Activated naive CD8-positive, alpha-beta T cell treated with anti-CD3 and anti-CD28 coated beads, Interleukin-2, amount 10 ng/mL, durations not matched to agents 7 days and 5 days (primary cell): Measurements from ENCODE around the gene TMEM253. TPM values are rescaled to one million over a fixed set of nuclear protein-coding genes. Genes with fewer than 3 reads are reported as not detected.

Source experiments
- ATAC-seq: fragments of 150-1000 bp; cut with Tn5 transposase; one replicate; pipeline ENCODE4 v1.10.0; 2021; ENCODE audit warnings: low read depth, moderate library complexity
- POLR2A ChIA-PET: fragments of 350-600 bp; sonication (Branson Sonifier 250); formaldehyde crosslinking; loops from one replicate; lab custom pipeline; 2021; ENCODE audit warnings: antibody characterized with exemption; lab: Charles Lee
- DNase-seq: peaks from one replicate; pipeline ENCODE4 v3.0.0; 2021
- H3K27ac Mint-ChIP-seq: one replicate; pipeline ENCODE4 v1.8.0; 2022; ENCODE audit warnings: mild to moderate bottlenecking, mixed read lengths
- H3K27me3 Mint-ChIP-seq: one replicate; pipeline ENCODE4 v1.8.0; 2022; ENCODE audit warnings: mild to moderate bottlenecking, moderate library complexity, mixed read lengths
- H3K36me3 Mint-ChIP-seq: one replicate; pipeline ENCODE4 v1.8.0; 2021; ENCODE audit warnings: mild to moderate bottlenecking, mixed read lengths
- H3K4me1 Mint-ChIP-seq: one replicate; pipeline ENCODE4 v1.8.0; 2021; ENCODE audit warnings: mixed read lengths
- H3K4me3 Mint-ChIP-seq: one replicate; pipeline ENCODE4 v1.8.0; 2022; ENCODE audit warnings: mild to moderate bottlenecking, moderate library complexity, mixed read lengths
- H3K9me3 Mint-ChIP-seq: one replicate; pipeline ENCODE4 v1.8.0; 2021; ENCODE audit warnings: mixed read lengths
- total RNA-seq, 2 experiments: library from RNA; stranded (reverse); gene quantifications; one replicate each; pipeline ENCODE4 v1.2.3, GENCODE V29; 2021

The TMEM253 gene
- total RNA-seq, 2 experiments from 2014 or later: not detected

DNA sequence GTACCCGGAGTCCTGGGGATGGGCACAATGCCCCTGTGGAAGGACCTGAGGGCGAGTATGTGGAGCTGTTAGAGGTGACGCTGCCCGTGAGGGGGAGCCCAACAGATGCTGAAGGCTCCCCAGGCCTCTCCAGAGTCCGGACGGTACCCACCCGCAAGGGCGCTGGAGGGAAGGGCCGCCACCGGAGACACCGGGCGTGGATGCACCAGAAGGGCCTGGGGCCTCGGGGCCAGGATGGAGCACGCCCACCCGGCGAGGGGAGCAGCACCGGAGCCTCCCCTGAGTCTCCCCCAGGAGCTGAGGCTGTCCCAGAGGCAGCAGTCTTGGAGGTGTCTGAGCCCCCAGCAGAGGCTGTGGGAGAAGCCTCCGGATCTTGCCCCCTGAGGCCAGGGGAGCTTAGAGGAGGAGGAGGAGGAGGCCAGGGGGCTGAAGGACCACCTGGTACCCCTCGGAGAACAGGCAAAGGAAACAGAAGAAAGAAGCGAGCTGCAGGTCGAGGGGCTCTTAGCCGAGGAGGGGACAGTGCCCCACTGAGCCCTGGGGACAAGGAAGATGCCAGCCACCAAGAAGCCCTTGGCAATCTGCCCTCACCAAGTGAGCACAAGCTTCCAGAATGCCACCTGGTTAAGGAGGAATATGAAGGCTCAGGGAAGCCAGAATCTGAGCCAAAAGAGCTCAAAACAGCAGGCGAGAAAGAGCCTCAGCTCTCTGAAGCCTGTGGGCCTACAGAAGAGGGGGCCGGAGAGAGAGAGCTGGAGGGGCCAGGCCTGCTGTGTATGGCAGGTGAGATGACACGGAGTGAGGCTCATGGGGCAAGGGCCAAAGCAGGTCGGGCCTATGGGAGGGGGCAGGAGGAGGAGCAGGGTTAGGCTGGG lies 26.2 kb upstream of the TMEM253 start:
- H3K4me3 Mint-ChIP-seq: no peak overlapping the region
- ATAC-seq: no peak
- H3K4me1 Mint-ChIP-seq: peaks cover 21% of the 10 kb centered on the region
- H3K27me3 Mint-ChIP-seq: peaks cover 37% of the 10 kb centered on the region
- no peak for DNase-seq
- H3K36me3 Mint-ChIP-seq: no peaks in the 10 kb centered on the region
- POLR2A ChIA-PET: no interaction called here
- H3K27ac Mint-ChIP-seq: no peak overlapping the region
- H3K9me3 Mint-ChIP-seq: no peaks in the 10 kb centered on the region

DNA sequence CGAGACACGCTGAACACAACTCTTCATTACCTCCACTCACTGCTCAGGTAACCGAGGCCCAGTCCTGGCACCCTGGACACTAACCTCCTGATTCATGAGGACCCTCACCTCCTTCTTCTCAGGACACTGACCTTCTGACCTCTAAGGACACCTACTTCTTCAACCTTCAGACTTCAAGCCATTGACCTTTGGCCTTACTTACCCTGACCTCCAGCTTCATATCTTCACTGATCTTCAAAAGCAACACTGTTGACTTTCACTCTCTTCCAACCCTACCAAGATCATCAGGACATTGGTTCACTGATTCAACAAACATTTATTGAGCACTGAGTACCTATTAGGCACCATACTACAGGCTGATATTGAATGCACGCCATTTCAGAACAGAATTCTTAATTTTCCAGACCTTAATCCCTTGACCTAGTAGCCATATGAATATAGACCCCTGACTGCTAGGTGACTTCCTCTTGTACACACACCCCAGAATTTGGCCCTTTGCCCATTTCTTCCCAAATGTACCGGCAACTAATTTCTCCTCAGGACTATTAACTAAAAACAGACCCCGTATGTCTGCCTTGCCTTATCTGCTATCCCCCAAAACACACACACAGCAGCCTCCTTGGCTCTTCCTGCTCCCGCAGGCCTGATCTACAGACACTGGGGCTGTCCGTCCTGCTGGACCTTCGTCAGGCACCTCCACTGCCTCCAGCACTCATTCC lies 25.0 kb upstream of the TMEM253 start:
- ATAC-seq (no peak), DNase-seq (no peak)
- H3K9me3 Mint-ChIP-seq: no peaks in the 10 kb centered on the region
- peaks cover 14% of the 10 kb centered on the region for H3K4me1 Mint-ChIP-seq
- POLR2A ChIA-PET: no interaction called here
- H3K27ac Mint-ChIP-seq: no peak overlapping the region
- no peak overlapping the region for H3K4me3 Mint-ChIP-seq
- peaks cover 27% of the 10 kb centered on the region for H3K27me3 Mint-ChIP-seq
- H3K36me3 Mint-ChIP-seq: no peaks in the 10 kb centered on the region

DNA sequence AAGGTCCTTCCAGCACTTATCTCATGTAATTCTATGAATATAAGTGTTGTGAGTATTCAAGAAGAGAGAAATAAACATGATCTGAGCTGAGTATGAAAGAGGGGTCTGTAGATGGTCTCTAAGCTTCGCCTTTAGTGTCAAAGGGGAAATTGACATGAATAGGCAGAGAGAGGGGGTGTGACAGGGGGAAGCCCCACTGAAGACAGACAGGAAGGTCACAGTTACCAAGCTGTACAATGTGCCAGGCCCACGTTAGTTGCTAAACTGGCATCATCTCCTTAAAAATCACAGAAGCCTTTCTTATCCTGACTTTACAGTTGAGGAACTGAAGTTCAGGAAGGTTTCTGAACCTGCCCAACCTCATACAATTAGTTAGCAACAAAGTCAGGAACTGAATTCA lies 23.2 kb upstream of the TMEM253 start:
- Mint-ChIP-seq H3K4me1 (peaks cover 2% of the 10 kb centered on the region), H3K4me3 (no peak overlapping the region), H3K9me3 (no peaks in the 10 kb centered on the region), H3K27me3 (peaks cover 9% of the 10 kb centered on the region), H3K27ac (no peak overlapping the region), H3K36me3 (no peaks in the 10 kb centered on the region)
- DNase-seq (no peak), ATAC-seq (no peak)
- POLR2A ChIA-PET: no interaction called here

DNA sequence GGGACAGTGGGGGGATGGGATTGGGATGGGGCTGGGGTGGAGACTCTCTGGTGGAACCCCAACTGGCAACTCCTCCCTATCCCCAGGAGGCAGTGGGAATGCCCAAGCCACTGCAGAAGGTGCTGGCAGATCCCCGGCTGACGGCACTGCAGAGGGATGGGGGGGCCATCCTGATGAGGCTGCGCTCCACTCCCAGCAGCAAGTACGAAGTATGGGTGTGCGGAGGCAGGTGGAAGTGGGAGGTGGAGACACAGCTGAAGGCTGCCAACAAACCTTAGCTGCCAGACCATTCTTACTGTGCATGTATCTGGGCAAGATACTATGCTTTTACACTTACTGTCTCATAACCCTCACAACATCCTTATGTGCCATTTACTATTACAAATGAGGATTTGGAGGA lies 22.6 kb upstream of the TMEM253 start:
- no peak for ATAC-seq
- H3K27ac Mint-ChIP-seq: no peak overlapping the region
- H3K27me3 Mint-ChIP-seq: peaks cover 5% of the 10 kb centered on the region
- no peaks in the 10 kb centered on the region for H3K9me3 Mint-ChIP-seq
- H3K4me1 Mint-ChIP-seq: peaks cover 2% of the 10 kb centered on the region
- POLR2A ChIA-PET: no interaction called here
- H3K4me3 Mint-ChIP-seq: no peak overlapping the region
- H3K36me3 Mint-ChIP-seq: no peaks in the 10 kb centered on the region
- no peak for DNase-seq

DNA sequence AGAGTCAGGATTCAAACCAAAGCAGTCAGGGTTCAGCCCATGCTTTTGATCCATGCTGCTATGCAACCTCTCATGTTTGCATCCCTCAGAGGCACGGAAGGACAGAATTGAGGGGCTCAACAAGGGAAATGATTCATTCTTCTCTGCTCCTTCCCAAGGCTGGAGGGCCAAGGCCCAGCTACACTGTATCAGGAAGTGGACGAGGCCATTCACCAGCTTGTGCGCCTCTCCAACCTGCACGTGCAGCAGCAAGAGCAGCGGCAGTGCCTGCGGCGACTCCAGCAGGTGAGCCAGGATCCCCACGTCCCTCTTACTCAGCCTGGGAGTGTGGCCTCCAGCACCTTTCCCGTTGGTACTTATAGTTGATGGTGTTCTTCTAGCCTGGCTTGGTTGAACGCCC lies 22.1 kb upstream of the TMEM253 start:
- H3K36me3 Mint-ChIP-seq: no peaks in the 10 kb centered on the region

DNA sequence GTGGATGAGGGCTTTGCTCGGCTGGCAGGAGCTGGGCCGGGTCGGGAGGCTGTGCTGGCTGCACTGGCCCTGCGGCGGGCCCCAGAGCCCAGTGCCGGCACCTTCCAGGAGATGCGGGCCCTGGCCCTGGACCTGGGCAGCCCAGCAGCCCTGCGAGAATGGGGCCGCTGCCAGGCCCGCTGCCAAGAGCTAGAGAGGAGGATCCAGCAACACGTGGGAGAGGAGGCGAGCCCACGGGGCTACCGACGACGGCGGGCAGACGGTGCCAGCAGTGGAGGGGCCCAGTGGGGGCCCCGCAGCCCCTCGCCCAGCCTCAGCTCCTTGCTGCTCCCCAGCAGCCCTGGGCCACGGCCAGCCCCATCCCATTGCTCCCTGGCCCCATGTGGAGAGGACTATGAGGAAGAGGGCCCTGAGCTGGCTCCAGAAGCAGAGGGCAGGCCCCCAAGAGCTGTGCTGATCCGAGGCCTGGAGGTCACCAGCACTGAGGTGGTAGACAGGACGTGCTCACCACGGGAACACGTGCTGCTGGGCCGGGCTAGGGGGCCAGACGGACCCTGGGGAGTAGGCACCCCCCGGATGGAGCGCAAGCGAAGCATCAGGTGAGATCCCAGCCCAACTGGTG lies 19.2 kb upstream of the TMEM253 start:
- Mint-ChIP-seq H3K4me3 (no peak overlapping the region), H3K4me1 (peaks cover 5% of the 10 kb centered on the region), H3K36me3 (no peaks in the 10 kb centered on the region), H3K9me3 (no peaks in the 10 kb centered on the region), H3K27me3 (peaks cover 4% of the 10 kb centered on the region), H3K27ac (no peak overlapping the region)
- no peak for DNase-seq
- no peak for ATAC-seq
- POLR2A ChIA-PET: no interaction called here

More for the DNA sequence above, 22.1 kb upstream of the TMEM253 start:
- Mint-ChIP-seq H3K4me3 (no peak overlapping the region), H3K4me1 (peaks cover 2% of the 10 kb centered on the region), H3K27ac (no peak overlapping the region), H3K9me3 (no peaks in the 10 kb centered on the region), H3K27me3 (peaks cover 4% of the 10 kb centered on the region)
- POLR2A ChIA-PET: no interaction called here
- no peak for ATAC-seq
- DNase-seq: no peak

DNA sequence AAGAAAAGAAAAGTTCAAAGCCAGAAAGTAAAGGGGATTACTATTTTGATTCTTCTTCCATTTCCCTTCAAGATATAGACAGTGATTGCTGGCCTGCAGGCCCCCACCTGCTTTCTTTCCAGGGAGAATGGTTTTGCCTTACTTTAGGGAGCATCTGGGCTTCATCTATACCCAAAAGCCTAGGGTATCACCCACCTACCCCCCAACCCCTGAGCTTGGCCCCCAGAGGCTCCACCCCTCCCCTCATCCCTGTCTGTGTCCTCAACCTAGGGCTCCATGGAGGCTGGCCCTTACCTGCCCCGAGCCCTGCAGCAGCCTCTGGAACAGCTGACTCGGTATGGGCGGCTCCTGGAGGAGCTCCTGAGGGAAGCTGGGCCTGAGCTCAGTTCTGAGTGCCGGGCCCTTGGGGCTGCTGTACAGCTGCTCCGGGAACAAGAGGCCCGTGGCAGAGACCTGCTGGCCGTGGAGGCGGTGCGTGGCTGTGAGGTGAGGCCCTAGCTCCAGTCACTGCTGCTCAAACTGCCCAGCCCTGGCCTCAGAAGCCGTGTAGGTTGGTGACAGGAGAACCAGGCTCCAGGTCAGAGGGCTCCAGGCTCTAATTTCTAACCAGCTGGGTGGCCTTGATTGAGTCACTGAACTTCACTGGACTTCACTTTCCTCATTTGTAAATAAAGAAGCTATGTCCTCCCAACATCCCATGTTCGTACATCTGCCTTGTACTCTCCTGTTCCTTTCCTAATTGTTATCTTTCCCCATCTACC lies 17.1 kb upstream of the TMEM253 start:
- Mint-ChIP-seq H3K36me3 (no peaks in the 10 kb centered on the region), H3K4me3 (no peak overlapping the region), H3K9me3 (no peaks in the 10 kb centered on the region), H3K27ac (no peak overlapping the region), H3K4me1 (peaks cover 17% of the 10 kb centered on the region), H3K27me3 (peaks cover 2% of the 10 kb centered on the region)
- DNase-seq (no peak), ATAC-seq (no peak)
- POLR2A ChIA-PET: no interaction called here

DNA sequence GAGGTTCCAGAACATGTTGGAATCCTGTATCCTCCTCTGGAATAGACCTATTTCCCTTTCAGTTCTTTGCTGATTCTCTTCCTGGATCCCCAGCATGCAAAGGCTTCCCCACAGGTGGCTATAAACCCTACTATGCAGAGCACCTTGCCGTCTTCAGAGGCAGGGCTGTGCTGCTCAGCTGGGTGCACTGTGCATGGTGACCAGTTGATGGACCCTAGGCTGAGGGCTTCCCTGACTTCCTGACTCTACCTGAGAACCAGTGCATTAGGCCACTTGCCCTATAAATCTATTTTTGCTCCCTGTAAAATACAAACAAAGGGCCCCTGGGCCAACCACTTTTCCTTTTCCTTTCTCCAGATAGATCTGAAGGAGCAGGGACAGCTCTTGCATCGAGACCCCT lies 16.5 kb upstream of the TMEM253 start:
- Mint-ChIP-seq H3K4me3 (no peak overlapping the region), H3K36me3 (no peaks in the 10 kb centered on the region), H3K9me3 (no peaks in the 10 kb centered on the region), H3K27me3 (peaks cover 2% of the 10 kb centered on the region), H3K27ac (no peak overlapping the region), H3K4me1 (peaks cover 20% of the 10 kb centered on the region)
- DNase-seq (no peak), ATAC-seq (no peak)
- POLR2A ChIA-PET: no interaction called here

DNA sequence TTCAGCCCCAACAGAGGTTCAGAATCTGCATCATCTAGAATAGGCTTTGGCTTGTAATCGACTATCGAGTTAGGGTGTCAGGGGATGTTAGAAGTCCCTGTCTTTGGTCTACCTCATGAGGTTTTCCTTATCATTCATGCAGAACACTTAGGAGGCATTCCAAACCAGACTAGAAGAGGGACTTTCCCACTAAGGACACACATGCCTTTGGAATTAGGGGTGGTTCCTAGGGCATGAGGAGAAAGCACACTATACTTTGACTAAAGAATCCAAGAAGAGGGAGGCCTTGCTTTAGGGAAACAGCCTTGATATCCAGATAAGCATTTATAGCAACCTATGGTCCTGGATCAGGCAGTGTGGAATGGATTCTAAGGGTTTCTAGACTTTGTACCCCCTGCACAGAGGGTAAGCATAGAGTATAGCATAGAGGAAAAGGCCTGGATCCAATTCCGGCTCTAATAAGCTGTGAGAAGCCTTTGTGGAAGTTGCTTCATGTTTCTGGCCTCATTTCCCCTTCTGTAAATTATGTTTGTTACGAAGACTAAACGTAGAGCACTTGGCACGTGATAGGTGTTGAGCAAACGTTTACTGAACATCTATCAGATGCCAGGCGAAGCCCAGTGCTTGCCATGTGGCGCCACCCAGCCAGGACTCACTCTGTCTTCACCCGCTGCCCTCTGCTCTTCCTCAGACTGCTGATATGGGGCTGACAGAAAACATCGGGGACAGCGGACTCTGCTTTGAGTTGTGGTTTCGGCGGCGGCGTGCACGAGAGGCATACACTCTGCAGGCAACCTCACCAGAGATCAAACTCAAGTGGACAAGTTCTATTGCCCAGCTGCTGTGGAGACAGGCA lies 15.6 kb upstream of the TMEM253 start:
- H3K27ac Mint-ChIP-seq: no peak overlapping the region
- peaks cover 20% of the 10 kb centered on the region for H3K4me1 Mint-ChIP-seq
- no peak overlapping the region for H3K4me3 Mint-ChIP-seq
- DNase-seq: no peak
- ATAC-seq: no peak
- H3K36me3 Mint-ChIP-seq: no peaks in the 10 kb centered on the region
- peaks cover 2% of the 10 kb centered on the region for H3K27me3 Mint-ChIP-seq
- no peaks in the 10 kb centered on the region for H3K9me3 Mint-ChIP-seq
- POLR2A ChIA-PET: no interaction called here

DNA sequence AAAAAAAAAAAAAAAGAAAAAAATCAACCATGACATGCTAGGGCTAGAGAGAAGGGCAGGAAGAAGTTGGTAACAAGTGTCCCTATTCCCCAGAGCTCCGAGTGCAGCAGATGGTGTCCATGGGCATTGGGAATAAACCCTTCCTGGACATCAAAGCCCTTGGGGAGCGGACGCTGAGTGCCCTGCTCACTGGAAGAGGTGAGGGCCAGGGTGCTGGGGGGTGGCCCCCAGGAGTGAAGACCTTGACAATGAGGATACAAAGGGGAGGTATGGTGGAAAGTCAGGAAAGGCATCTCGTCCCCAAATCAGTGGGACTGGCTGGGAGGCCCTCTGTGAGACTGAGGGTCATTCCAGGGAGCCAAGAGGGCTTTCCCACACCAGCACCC lies 14.0 kb upstream of the TMEM253 start:
- H3K27ac Mint-ChIP-seq: no peak overlapping the region
- H3K36me3 Mint-ChIP-seq: no peaks in the 10 kb centered on the region
- no peak overlapping the region for H3K4me3 Mint-ChIP-seq
- H3K4me1 Mint-ChIP-seq: peaks cover 20% of the 10 kb centered on the region
- peaks cover 2% of the 10 kb centered on the region for H3K27me3 Mint-ChIP-seq
- DNase-seq: no peak
- H3K9me3 Mint-ChIP-seq: no peaks in the 10 kb centered on the region
- POLR2A ChIA-PET: interaction anchor here (1.9 to 2.6 kb wide), 2 partner anchors 16 to 17 kb away, joined by 16 to 18 read pairs; partner anchors contain the start of gene ARHGEF40
- no peak for ATAC-seq

DNA sequence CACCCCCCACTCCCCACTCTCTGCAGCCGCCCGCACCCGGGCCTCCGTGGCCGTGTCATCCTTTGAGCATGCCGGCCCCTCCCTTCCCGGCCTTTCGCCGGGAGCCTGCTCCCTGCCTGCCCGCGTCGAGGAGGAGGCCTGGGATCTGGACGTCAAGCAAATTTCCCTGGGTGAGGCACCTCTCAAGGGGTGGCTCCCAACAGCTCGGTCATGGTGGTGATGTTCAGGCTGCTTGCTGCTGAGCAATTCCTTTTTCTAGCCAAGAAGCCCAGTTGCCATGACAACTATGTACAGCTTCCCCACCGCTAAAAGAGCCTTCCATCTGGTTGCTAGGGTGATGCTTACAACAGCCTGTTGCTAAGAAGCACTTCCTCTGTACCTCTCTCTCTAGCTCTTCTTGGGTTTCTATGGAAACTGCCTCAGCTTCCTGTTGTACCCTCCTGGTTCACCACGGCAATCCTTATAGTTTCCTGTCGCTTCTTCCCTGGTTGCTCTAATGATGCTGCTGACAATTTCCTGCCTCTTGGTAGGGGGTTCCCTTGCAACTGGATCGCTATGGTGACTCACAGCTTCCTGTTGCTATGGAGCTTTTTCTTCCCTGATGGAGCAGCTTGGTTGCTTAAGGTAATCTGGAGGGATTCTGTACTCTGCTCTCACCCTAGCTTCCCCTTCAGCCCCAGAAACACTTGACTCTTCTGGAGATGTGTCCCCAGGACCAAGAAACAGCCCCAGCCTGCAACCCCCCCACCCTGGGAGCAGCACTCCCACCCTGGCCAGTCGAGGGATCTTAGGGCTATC lies 13.4 kb upstream of the TMEM253 start:
- Mint-ChIP-seq H3K4me3 (no peak overlapping the region), H3K4me1 (peaks cover 21% of the 10 kb centered on the region), H3K36me3 (no peaks in the 10 kb centered on the region), H3K27me3 (peaks cover 2% of the 10 kb centered on the region), H3K27ac (peak overlapping the region; percentile 53), H3K9me3 (no peaks in the 10 kb centered on the region)
- POLR2A ChIA-PET: interaction anchor here (0.9 to 2.6 kb wide), 3 partner anchors 16 to 73 kb away, joined by 3 to 18 read pairs (median 16); partner anchors contain the start of gene ARHGEF40
- DNase-seq (no peak), ATAC-seq (peak; percentile 74)

DNA sequence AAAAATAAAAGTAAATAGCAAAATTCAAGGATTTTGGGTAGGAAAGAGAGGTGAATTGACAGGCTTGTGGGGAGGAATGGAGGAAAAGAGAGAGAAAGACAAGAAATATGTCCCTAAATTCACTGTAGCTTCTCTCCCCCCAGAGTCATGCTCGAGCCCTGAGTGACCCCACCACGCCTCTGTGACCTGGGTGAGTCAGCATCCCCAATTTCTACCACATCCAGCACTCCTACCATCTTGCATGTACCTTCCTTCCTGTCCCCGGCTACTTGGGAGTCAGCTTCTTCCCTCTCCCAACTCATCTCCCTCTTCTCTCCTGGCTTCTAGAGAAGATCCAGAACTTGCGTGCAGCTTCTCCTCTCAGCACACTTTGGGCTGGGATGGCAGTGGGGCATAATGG lies 12.2 kb upstream of the TMEM253 start:
- H3K27me3 Mint-ChIP-seq: peaks cover 2% of the 10 kb centered on the region
- H3K4me1 Mint-ChIP-seq: peaks cover 21% of the 10 kb centered on the region
- no peak for DNase-seq
- no peak for ATAC-seq
- no peaks in the 10 kb centered on the region for H3K36me3 Mint-ChIP-seq
- no peak overlapping the region for H3K27ac Mint-ChIP-seq
- no peaks in the 10 kb centered on the region for H3K9me3 Mint-ChIP-seq
- POLR2A ChIA-PET: interaction anchor here (1.9 to 2.6 kb wide), 3 partner anchors 15 to 18 kb away, joined by 4 to 16 read pairs (median 5); partner anchors contain the start of gene ARHGEF40
- no peak overlapping the region for H3K4me3 Mint-ChIP-seq
